HT1080 (cell line): ENCODE results near the gene TGFBI. TPM values are rescaled to one million over a fixed set of nuclear protein-coding genes. Genes with fewer than 3 reads are reported as not detected.
A peak's percentile ranks its signal among the peaks of the same experiment; 100 is the strongest.

Source experiments
- DNase-seq: peaks from one replicate; pipeline ENCODE4 v3.0.0-alpha.2; 2015; ENCODE audit warnings: low read depth
- total RNA-seq: library from RNA; depleted of rRNA; stranded (reverse); fragments of >200 nt; shearing (Covaris generic); gene quantifications from 2 replicates; pipeline ENCODE4 v1.2.3, GENCODE V29; 2014

The TGFBI gene
- total RNA-seq, 1 experiment from 2014 or later: 34.9 TPM

DNA sequence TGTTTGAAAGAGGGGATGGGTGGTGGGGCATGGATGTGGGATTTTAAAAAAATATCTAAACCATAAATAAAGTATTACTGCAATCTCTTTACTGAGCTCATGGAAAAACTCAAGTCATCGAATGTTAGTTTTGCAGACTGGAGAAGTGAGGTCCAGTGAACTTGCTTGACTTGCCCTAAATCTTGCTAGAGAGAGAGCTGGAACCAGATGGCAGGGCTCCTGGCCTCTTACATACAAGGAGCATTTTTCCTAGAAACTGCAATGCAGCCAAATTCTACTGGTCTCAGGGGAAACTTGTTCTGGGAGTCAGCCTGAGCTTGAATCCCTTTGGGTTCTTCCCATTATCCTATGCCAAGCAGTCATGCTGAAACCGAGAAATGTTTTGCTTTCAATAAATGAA, 2.9 kb upstream of the TGFBI start:
- no peak for DNase-seq

DNA sequence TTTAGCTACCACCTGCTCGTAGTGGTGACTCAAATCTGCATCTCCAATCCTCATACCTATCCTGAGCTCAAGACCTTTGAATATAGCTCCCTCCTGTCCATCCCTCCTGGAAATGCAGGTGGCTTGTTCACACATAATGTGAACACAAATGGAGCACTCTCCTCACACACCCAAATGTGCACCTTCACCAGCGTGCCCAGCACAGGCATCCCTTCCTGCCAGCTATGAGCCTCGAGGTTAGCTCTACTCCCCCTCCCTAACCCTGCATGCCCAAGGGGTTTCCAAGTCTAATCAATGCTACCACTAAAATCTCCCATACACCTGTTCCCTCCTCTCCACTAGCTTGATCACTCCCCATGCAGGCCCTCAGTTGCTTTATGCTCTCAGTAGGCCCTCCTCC, 2.2 kb upstream of the TGFBI start:
- DNase-seq: no peak

DNA sequence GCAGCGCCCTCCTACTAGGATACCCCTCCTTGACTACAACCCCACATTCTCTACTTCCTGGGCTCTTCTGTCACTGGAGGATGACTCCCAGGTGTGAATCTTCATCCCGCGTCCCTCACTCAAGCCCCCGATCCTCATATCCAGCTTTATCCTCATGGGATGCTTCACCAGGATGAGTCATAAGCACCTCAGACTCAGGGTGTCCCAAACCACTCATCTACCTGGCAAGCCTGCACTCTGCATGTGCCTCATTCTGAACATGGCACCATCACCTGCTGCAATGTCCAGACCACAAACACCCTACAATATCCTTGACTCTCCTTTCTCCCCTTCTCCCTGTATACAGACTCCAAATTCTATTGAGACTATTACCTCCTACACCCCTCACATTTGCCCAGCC, 1.5 kb upstream of the TGFBI start:
- no peak for DNase-seq

DNA sequence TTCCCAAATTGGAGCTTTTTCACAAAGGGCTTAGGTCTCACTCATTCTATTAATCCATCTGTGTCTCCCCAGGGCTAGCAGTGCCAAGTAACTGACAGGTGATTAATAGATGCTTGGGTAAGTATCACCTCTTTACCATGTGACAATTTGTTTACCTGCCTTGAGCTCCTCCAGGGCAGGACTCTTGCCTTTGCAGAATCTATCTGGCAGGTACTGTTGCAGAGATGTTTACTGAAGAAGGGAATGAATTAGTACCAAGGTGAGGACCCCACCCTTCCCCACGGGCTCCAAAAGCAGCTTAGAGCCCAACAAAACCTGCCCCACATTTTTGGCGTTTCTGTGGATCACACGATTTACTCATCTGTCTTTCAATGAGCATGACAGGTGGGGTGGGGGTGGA, 698 bp upstream of the TGFBI start:
- DNase-seq: no peak

DNA sequence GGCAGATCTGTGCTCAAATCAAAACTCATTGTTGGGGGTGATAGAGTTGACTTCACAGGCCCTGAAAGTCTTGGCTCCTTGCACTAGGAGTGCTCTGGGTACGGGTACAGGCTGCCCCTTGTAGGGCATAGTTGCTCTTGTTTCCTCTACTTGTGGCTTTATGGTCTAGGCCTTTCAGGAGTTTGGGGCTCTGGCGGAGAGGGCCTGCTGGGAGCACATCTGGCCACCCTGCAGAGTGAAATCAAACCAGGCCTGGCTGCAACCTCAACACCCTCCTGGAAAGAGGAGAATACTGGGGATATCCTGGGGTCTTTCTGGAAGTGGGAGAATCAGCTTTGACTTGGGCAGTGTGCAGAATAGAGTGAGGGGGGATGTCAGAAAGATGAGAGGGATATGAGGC, 1.5 kb downstream of the TGFBI start:
- no peak for DNase-seq

DNA sequence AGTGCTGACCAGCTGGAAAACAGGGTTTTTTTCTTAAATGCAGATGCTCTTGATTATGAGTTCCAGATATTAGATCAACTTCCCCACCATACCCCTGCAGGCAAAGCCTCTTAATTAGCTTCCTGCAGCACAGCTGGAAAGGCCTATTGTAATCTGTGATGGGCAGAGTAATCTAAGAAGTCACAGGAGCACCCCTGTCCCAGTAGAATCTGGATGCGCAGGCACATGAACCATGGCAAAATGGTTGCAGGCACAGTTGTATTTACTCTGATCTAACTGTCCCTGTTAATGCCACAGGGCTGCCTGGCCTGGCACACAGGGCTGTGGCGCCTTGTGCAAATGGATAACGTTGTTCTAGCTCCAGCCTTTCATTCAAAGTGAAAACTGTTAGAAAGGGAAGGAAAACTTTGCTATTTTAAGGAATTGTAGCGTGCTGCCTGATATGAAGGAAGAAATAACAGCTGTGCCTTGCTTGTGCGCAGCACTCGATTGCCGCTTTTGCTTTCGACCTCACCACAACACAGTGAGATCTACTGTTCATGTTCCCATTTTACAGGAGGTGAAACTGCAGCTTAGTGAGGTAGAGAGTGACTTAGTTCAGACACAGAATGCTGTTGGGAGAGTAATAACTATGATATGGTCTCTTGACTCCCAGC, 2.3 kb downstream of the TGFBI start:
- no peak for DNase-seq

DNA sequence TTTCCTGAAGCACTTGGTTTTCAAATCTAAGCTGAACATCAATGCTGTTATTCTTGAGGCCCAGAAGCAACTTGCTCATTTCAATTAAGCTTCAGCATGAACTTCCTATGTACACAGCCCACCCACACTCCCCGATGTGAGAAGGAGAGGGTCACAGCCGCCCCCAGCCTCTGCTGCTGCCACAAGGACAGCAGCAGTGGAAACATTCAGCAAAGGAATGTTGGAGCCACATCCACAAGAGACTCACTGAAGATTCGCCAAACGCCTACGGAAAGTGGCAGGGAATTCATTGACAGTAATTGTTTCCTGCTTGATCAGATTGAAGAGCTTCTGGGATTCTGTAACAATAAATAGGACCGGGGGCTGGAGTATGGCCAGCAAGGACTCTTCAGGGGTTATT, 2.9 kb downstream of the TGFBI start:
- no peak for DNase-seq

DNA sequence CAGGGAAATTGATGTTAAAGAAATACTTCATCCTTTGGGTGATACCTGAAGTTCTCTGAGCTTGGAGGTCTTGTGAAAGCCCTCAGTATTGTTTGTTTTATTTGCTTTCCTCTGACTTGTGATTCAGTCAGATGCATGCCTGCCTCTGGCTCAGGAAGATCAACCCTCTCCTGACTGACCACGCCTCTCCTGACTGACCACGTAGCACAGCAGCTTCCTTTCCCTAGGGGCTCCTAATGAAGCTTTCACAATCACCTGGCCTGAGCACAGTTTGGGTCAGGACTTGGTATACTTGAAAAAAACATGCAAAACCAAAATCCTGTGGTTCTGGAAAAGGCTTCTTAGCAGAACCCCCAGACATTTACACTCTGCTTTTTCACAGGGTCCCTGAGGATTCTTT, 3.8 kb downstream of the TGFBI start:
- DNase-seq: peak; percentile 80

DNA sequence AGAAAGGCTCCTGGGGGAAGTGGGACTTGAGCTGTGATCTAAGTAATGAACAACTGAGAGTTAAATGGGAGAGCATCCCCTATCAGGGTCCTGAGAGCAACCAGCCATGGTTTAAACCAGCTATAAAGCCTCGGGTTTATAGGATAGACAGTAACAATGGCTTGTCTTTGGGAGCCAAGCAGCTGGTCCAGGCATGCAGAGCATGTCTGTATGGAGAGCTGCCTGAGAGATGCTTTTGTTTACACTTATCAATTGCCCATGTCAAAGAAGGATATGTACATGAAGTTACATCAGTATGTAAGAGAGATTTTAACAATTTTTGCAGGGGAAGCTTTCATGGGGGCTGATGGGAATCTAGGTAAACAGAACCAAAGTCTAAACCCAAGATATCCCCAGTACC, 4.4 kb downstream of the TGFBI start:
- no peak for DNase-seq

DNA sequence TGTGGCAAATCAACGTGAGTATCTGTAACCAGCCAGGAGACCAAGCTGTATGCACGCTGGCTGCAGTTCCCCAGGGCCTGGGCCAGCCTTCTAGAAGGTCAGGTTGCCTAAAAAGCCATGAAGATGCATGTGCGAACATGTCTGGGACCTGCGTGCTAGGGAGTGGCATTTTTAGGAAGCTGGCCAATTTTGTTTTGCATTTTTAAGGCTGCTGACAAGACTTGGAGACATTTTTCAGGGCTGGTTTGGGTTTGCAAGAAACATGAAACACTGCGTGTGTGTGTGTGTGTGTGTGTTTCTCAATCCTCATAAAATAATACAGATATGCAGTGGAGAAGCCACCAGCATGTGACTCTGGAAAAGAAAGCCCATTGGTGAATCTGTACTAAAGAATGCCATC, 5.1 kb downstream of the TGFBI start:
- no peak for DNase-seq

DNA sequence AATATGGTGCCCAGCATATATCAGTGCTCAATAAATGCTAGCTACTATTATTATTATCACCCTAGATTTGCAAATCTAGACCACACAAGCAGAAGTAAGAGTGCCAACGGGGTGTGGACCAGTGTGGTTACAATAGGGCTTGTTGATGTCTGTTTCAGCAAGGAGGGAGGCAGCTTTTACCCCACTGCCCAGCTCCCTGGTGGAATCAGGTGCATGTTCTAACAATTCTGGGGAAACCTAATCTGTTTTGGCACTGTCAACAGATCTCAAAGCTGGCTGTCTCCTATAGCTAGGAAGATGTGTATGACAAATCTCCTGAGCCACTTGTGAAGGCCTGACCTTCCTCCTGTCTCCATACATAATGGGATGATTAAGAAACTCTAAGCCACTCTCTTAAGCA, 5.7 kb downstream of the TGFBI start:
- DNase-seq: no peak

DNA sequence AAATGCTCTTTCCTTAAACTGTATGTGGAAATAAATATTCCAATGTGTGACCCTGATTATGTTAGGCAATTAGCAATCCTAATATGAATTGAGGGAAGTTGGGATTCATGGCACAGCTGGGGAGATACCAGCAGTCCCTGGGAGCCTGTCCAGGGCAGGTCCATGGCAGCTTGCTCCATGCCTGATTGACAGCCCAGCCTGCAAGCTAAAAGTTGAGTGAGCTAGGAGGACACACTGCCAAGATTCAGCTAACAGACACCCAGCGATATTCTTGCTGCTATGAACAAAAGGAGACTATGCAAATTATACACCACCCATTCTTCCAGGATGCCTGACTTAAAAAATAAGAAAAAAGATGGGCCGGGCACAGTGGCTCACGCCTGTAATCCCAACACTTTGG, 6.2 kb downstream of the TGFBI start:
- DNase-seq: no peak

DNA sequence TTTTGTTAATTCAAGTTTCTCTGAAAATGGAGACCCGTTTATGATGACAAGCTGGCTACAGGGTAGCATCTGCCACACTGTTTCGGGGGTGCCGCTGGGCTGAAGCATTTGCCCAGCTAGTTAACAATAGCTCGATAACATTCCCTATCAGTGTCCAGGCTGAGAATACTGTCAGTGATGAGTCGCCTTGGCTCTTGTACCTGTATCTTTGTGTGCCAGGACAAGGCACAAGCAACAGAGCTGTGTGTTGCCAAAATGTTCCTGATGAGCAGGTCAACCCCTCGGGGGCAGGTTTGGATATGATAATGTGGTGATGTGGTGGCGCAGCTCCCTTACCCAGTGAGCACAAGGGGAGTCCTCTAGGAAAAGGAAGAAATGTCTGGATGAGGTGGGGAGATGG, 7.0 kb downstream of the TGFBI start:
- no peak for DNase-seq

DNA sequence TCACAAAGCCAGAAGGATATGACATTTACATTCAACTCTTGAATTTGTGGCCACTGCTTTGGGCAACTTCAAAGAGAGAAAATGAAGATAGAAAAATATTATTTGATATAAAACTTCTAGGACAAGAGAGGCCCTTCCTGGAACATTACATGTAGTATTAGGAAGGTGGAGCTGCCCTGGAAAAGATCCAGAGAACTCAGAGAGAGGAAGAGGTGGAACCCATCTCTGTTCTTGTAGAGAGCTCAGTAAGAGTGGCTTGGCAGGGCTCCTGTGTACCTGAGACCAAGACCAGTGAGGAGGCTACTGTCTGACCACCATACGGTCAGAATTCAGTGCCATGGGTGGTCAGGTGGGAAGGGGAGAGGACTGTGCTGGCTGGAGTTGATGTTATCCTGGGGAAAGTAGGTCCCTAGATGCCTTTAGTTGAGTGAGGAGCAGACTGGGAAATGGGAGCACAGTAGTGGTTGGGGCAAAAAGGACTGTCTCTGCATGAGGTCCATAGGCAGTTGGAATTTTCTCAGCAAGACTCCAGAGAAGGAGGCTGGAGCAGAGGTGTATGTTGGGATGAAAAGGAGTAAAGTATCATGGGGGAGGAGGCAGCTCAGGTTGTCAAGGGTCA, 7.6 kb downstream of the TGFBI start:
- no peak for DNase-seq

DNA sequence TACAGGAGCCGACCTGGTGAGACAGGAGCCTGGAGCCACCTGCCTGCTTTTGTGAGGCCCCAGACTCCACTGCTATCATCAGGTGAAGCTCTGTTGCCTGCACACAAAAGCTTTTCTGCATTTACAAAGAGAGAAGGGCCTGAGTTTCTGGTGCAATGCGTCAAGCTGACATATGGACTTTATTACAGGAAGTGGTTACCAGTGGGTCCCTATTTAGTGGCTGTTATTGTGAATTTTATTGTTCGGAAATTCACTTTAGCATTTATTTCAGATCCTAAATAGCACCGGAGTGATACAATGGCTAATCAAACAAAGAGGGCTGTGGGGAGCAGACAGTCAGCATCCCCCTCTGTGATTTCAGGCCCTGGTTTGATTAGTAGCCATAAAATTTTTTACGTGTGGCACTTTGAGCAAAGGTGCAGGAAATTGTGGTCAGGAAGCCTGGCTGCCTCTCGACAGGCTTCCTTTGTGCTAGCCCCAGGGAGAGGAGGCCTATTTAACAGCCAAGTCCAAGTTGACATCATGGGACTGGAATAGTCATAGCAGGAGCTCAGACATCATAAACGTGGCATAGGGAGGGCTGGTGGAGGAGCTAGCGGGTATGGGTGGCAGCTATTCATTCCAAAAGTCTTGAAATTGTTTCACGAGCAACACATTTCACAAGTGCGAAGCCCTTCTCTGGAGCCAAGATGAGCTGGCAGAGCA, 8.4 kb downstream of the TGFBI start:
- DNase-seq: peak; percentile 100

DNA sequence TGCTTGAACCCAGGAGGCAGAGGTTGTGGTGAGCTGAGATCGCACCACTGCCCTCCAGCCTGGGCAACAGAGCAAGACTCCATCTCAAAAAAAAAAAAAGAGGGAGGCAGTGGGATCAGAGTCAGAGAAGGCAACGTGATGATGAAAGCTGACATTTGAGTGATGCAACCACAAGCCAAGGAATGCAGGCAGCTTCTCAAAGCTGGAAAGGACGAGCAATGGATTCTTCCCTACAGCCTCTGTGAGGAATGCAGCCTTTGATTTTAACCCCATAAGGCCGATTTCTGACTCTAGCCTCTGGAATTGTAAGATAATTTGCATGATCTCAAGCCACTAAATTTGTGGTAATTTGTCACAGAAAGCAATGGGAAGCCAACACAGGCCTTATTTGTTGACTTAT, 9.8 kb downstream of the TGFBI start:
- DNase-seq: peak; percentile 43

DNA sequence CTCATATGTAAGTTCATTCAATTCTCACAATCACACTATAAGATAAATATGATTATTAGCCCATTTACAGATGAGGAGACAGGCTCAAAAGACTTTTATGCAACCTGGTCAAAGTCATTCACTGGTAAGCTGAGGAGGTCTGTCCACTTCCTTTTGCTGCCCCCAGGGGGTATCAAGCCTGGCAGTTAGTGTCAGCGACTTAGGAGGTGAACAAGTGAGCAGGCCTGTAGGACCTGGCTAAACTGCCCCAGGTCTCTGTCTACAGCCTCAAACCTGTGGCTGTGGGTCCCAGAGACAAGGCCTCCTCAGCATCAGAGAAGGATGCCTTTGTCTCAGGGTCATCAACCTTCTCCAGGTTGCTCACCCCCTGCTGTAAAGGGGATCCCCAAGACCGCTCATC, 10.4 kb downstream of the TGFBI start:
- DNase-seq: no peak

DNA sequence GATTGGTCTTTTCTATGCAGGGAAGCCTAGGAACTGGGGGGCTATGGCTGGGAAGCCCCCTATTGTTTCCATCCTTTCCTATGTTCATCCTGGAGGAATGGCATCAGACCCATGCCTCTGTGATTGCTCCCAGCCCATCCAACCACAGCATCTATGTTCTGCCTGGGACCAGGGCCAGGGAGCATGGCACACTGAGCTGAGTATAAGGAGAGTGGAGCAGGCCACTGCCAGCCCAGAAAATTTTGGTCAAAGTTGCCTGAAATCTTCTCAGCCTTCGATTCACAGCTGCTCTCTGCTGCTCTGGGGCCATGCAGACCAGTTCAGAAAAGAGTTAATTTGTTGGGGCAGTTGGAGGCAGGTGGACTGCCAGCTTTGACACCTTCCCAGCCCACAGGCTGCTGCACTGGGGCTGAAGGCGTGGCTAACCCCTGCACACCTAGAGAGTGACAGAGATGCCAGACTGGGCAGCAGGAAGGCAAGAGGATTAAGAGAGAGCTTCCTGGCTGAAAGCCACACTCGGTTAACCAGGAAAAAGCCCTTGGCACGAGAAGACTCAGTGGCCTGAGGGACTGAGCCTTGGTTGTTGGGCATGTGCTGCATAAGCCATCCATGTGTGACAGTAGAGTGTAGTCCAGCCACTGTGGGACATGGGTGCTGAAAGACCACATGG, 12.1 kb downstream of the TGFBI start:
- DNase-seq: peak; percentile 35

DNA sequence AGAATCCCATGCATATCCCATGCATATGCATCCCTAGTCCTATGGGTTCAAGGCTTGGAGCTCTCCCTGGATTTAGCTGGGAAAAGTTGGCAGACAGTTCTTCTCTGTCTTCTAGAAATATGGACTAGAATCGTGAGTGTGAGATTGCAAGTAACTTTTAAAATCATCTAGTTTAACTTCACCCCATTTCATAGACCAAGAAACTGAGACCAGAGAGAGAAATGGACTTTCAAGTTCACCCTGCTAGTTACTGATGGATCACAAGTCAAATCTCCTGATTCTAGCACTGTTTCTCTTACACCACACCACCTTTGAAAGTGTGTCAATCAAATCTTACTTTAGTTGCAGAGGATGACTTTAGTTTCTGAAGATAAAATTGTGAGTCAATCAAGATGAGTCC, 13.4 kb downstream of the TGFBI start:
- DNase-seq: no peak

DNA sequence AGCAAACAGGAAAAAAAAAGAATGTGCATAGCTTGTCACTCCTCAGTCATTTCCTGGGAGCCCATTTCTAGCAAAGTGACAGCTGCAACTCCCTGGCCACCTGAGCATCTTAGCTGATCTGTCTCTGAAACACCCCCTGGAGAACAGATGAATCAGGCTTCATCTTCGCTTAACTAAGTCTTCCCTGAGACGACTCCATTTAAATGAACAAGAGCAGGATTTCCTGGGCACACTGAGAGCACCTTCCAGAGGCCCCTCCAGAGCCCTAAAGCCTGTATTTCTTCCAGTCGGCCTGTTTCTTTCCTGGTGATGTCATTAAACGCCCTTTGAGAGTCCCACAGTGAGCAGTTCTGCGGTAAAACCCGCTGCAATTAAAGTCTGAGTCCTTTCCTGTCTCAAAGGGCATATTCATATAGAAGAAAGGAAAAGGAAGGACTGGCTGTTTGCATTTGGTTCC, 13.9 kb downstream of the TGFBI start:
- DNase-seq: peak; percentile 97

DNA sequence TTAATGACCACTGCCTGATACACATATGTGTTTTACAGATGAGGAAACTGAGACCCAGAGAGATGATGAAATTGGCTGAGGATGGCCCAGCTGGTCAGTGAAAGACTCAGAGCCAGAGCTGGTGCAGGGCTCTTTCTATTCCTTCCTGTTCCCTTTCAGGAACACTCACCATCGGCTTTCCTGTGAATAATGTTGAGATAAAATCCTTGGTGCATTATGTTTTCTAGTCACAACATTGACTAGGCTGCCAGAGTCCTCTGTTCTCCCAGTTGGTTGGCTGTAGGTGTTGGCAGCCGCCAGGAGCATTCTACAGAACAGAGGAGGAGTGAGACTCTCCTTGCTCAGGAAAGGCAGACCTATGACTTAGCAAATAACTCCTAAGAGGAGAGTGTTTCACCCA, 14.8 kb downstream of the TGFBI start:
- DNase-seq: peak; percentile 54

DNA sequence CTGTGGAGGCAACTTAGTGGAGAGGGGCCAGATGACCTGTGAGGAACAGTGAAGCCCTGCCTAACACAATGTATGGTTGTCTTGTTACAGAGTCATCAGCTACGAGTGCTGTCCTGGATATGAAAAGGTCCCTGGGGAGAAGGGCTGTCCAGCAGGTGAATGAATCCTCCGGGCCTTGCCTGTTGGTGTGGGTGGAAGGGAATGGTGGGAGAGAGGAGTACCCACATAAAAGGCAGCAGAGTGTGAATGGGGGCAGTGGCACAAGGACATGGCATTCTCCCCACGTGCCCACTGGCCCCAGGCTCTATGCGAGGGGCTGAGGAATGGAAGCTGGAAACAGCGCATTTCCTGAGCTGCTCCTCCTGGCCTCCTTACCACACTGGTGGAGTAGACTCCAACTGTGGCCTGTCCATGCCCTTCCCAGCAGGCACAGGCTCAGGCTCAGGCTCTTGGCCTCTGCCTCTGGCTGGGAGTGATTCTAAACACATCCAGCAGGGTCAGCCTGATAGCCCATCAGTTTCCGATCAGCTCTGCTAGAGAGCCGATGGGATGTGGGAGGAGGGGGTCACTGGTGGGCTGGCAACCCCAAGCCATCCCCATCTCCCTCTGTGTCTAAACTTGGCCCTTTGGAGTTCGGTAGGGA, 15.3 kb downstream of the TGFBI start:
- no peak for DNase-seq
